HCT116 (cell line): Measurements from ENCODE around the gene CTNND2. TPM values are rescaled to one million over a fixed set of nuclear protein-coding genes. Genes with fewer than 3 reads are reported as not detected.

ENCODE experiments used
- ATAC-seq: fragments of 200-7000 bp; cut with Tn5 transposase; 2 replicates; pipeline ENCODE4 v1.9.1; 2020; ENCODE audit warnings: mild to moderate bottlenecking, moderate library complexity
- BruUV-seq: library from RNA; stranded (reverse); fragments of 400-500 nt; replicated peaks from 2 replicates; lab custom pipeline; 2021; lab: Mats Ljungman, UMichigan
- CTCF ChIA-PET: fragments of 300-600 bp; sonication (Branson Sonifier 250); formaldehyde crosslinking; loops from one replicate; lab custom pipeline; 2021; ENCODE audit warnings: antibody characterized with exemption; lab: Charles Lee
- POLR2A ChIA-PET: fragments of 300-600, 350-600 bp; sonication (Branson Sonifier 250); formaldehyde crosslinking; loops from one replicate; lab custom pipeline; 2021; ENCODE audit warnings: antibody characterized with exemption; lab: Charles Lee
- RAD21 ChIA-PET, 2 experiments: fragments of 300-600 bp; sonication (Branson Sonifier 250); formaldehyde crosslinking; loops; one replicate each; lab custom pipeline; 2023; ENCODE audit warnings: low total read pairs in 2 of 2; ENCODE audit not compliant: uncharacterized antibody in 2 of 2, unreplicated experiment in 2 of 2, low non-redundant PET in 1 of 2; lab: Charles Lee
- DNase-seq: peaks from one replicate; pipeline ENCODE4 v3.0.0-alpha.2; 2010; ENCODE audit warnings: low read depth, low spot score
- H2AFZ ChIP-seq: fragments of 200-600 bp; shearing (Covaris generic), sonication (generic); 2 replicates; pipeline ENCODE4 v1.6.1; 2017; ENCODE audit warnings: low read depth, mixed run types, mixed read lengths, antibody characterized with exemption, low read length; ENCODE audit not compliant: poor library complexity, severe bottlenecking
- H3K27ac ChIP-seq: 2 replicates; pipeline ENCODE4 v1.5.1; 2012; ENCODE audit warnings: low read depth, low read length
- H3K27me3 ChIP-seq: fragments of 200-600 bp; sonication (generic); 2 replicates; pipeline ENCODE4 v1.6.1; 2016; ENCODE audit warnings: mixed run types, low read length, mixed read lengths; ENCODE audit not compliant: insufficient read depth
- H3K36me3 ChIP-seq, 2 experiments: fragments of 200-500 bp in 1 of 2; fragments of 200-600 bp in 1 of 2; sonication (Bioruptor generic) in 1 of 2; sonication (generic) in 1 of 2; 2 replicates each; pipeline versions ENCODE4 v1.5.1 to v1.6.1; 2014 to 2016; ENCODE audit warnings: low read length in 2 of 2, inconsistent platforms in 1 of 2, mixed read lengths in 1 of 2, mixed run types in 1 of 2; ENCODE audit not compliant: insufficient read depth in 2 of 2, control insufficient read depth in 1 of 2
- H3K4me1 ChIP-seq, 2 experiments: fragments of 200-600 bp in 1 of 2; sonication (generic) in 1 of 2; 2 replicates each; pipeline versions ENCODE4 v1.5.1 to v1.6.1; 2012 to 2017; ENCODE audit warnings: low read length in 2 of 2, inconsistent platforms in 1 of 2, mild to moderate bottlenecking in 1 of 2, mixed read lengths in 1 of 2, mixed run types in 1 of 2, moderate library complexity in 1 of 2; ENCODE audit not compliant: insufficient read depth in 2 of 2, control insufficient read depth in 1 of 2
- H3K4me2 ChIP-seq: fragments of 200-600 bp; sonication (generic); 2 replicates; pipeline ENCODE4 v1.6.1; 2017; ENCODE audit warnings: mixed run types, low read length, mixed read lengths
- H3K4me3 ChIP-seq, 2 experiments: fragments of 200-600 bp in 1 of 2; sonication (generic) in 1 of 2; replicated peaks in 1 of 2; 2 replicates each; pipeline ENCODE4 v1.5.1; 2011 to 2016; ENCODE audit warnings: low read length in 2 of 2, control low read depth in 1 of 2, low read depth in 1 of 2, mild to moderate bottlenecking in 1 of 2, mixed read lengths in 1 of 2, mixed run types in 1 of 2
- H3K79me2 ChIP-seq: fragments of 200-600 bp; sonication (generic); 2 replicates; pipeline ENCODE4 v1.6.1; 2017; ENCODE audit warnings: mild to moderate bottlenecking, mixed run types, low read length, moderate library complexity, mixed read lengths; ENCODE audit not compliant: insufficient read depth
- H3K9ac ChIP-seq: fragments of 200-600 bp; sonication (generic); 2 replicates; pipeline ENCODE4 v1.6.1; 2016; ENCODE audit warnings: low read length, mixed read lengths
- H3K9me2 ChIP-seq: fragments of 200-600 bp; sonication (generic), shearing (Covaris generic); 2 replicates; pipeline ENCODE4 v1.6.1; 2017; ENCODE audit warnings: mixed run types, mild to moderate bottlenecking, moderate library complexity; ENCODE audit not compliant: insufficient read depth
- H3K9me3 ChIP-seq, 2 experiments: fragments of 200-500 bp in 1 of 2; fragments of 200-600 bp in 1 of 2; sonication (Bioruptor generic) in 1 of 2; sonication (generic) in 1 of 2; 2 replicates each; pipeline ENCODE4 v1.6.1; 2014 to 2017; ENCODE audit warnings: low read length in 2 of 2, mixed read lengths in 2 of 2, inconsistent platforms in 1 of 2, low read depth in 1 of 2, mild to moderate bottlenecking in 1 of 2, mixed run types in 1 of 2, moderate library complexity in 1 of 2; ENCODE audit not compliant: control insufficient read depth in 1 of 2, insufficient read depth in 1 of 2
- H4K20me1 ChIP-seq: fragments of 200-600 bp; sonication (generic), shearing (Covaris generic); 2 replicates; pipeline ENCODE4 v1.6.1; 2017; ENCODE audit warnings: mixed run types, mild to moderate bottlenecking, moderate library complexity; ENCODE audit not compliant: insufficient read depth
- CBX3 ChIP-seq: IDR thresholded peaks from 2 replicates; pipeline ENCODE4 v1.6.1; 2012; ENCODE audit warnings: low read depth
- CEBPB ChIP-seq: IDR thresholded peaks from 2 replicates; pipeline ENCODE4 v1.6.1; 2012; ENCODE audit warnings: low read depth
- EGR1 ChIP-seq: IDR thresholded peaks from 2 replicates; pipeline ENCODE4 v1.6.1; 2012; ENCODE audit warnings: low read depth
- ELF1 ChIP-seq: IDR thresholded peaks from 2 replicates; pipeline ENCODE4 v1.6.1; 2012; ENCODE audit warnings: low read depth, borderline replicate concordance
- EZH2 ChIP-seq: fragments of 200-600 bp; sonication (generic); IDR thresholded peaks from 2 replicates; pipeline ENCODE4 v1.6.1; 2017; ENCODE audit warnings: antibody characterized with exemption, mixed run types
- EZH2phosphoT487 ChIP-seq: fragments of 200-600 bp; IDR thresholded peaks from 2 replicates; pipeline ENCODE4 v1.6.1; 2018; ENCODE audit warnings: antibody characterized with exemption, borderline replicate concordance
- FOSL1 ChIP-seq: IDR thresholded peaks from 2 replicates; pipeline ENCODE4 v1.6.1; 2012; ENCODE audit warnings: low read depth
- JUND ChIP-seq: IDR thresholded peaks from 2 replicates; pipeline ENCODE4 v1.6.1; 2012
- SIN3A ChIP-seq: IDR thresholded peaks from 2 replicates; pipeline ENCODE4 v1.6.1; 2012; ENCODE audit warnings: low read depth
- TCF7L2 ChIP-seq: IDR thresholded peaks from 2 replicates; pipeline ENCODE4 v1.7.0; 2011; ENCODE audit warnings: borderline replicate concordance, inconsistent platforms; ENCODE audit not compliant: insufficient read depth, insufficient read length; ENCODE audit errors: extremely low read depth
- YY1 ChIP-seq: IDR thresholded peaks from 2 replicates; pipeline ENCODE4 v1.6.1; 2011; ENCODE audit warnings: low read length, low read depth, moderate library complexity, mild to moderate bottlenecking; ENCODE audit not compliant: insufficient replicate concordance; ENCODE audit errors: extremely low read depth
- ZNF274 ChIP-seq: fragments of 200-500 bp; sonication (Bioruptor generic); IDR thresholded peaks from 2 replicates; pipeline ENCODE4 v1.6.1; 2014; ENCODE audit warnings: mild to moderate bottlenecking, low read depth, low read length, inconsistent platforms
- intact Hi-C: fragments of 100-400 bp; cut with micrococcal nuclease; formaldehyde crosslinking; loops from 2 replicates; pipeline ENCODE4 v1.10.0; 2022
- total RNA-seq: library from RNA; stranded (reverse); gene quantifications from one replicate; pipeline ENCODE4 v1.2.1, GENCODE V29; 2021; ENCODE audit not compliant: unreplicated experiment
- TF ChIP-seq, protein P1 (sequence below): IDR thresholded peaks from 2 replicates; pipeline ENCODE4 v1.6.1; 2012
- TF ChIP-seq, protein P2 (sequence below): IDR thresholded peaks from 2 replicates; pipeline ENCODE4 v1.6.1; 2011; ENCODE audit warnings: mild to moderate bottlenecking, low read length, moderate library complexity; ENCODE audit not compliant: insufficient replicate concordance; ENCODE audit errors: extremely low read depth

CTNND2 gene
- total RNA-seq, 1 experiment from 2014 or later: not detected

DNA sequence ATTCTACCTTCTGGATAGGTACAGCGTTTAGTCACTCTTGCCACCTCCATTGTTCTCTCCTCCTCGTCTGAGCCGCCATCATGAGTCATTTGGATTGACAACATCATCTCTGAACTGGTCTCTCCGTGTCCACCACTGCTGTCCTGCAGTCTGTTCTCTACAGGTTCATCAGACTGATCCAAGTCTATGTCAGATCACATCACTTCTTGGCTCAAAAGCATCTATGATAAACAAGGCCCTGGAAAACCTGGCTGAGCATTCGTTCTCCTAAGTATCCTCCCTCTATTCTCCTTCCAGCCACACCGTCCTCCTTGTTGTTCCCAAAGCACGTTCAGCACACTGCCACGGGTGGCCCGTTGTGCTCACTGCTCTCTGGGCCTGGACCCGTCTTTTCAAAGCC, 50.5 kb downstream of the CTNND2 start:
- BruUV-seq: no TSS peak
- no peaks in the 10 kb centered on the region for H4K20me1 ChIP-seq
- no peaks in the 10 kb centered on the region for H3K79me2 ChIP-seq
- H3K9ac ChIP-seq: no peak overlapping the region
- H3K4me1 ChIP-seq: no peaks in the 10 kb centered on the region
- intact Hi-C loops: no loop called here
- no peaks in the 10 kb centered on the region for H3K27me3 ChIP-seq
- no peaks in the 10 kb centered on the region for H3K9me2 ChIP-seq
- ChIA-PET CTCF (no interaction called here), RAD21 (no interaction called here), POLR2A (no interaction called here)
- H2AFZ ChIP-seq: no peak overlapping the region
- ATAC-seq (no peak), DNase-seq (no peak)
- H3K9me3 ChIP-seq: peaks cover 9 to 24% of the 10 kb centered on the region in 2 experiments; a peak in 2 of 4 replicates
- H3K27ac ChIP-seq: no peak overlapping the region
- no peak overlapping the region for H3K4me2 ChIP-seq
- no peak overlapping the region for H3K4me3 ChIP-seq
- TF ChIP-seq EGR1 (no peak), CBX3 (no peak), SIN3A (no peak), EZH2 (no peak), ELF1 (no peak), JUND (no peak), ZNF274 (no peak)
- H3K36me3 ChIP-seq: no peaks in the 10 kb centered on the region

DNA sequence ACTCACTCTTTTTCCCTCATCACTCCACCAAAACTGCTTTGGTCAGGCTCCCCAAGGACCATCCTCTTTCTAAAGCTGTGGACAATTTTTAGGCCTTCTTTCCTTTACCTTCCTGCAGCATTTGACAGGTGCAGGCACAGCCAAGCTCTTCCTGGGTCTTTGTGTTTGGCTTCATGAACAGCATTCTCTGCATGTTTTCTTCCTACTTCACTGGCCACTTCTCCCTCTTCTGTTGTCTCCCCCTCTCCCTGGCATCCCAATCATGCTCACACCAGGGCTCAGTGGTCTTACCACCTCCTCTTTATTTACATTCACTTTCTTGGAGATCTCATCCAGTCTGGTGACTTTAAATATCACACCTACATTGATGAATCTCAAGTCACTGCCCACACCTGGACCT, 51.1 kb downstream of the CTNND2 start:
- H4K20me1 ChIP-seq: no peaks in the 10 kb centered on the region
- no peaks in the 10 kb centered on the region for H3K79me2 ChIP-seq
- intact Hi-C loops: no loop called here
- H3K27ac ChIP-seq: no peak overlapping the region
- H3K4me1 ChIP-seq: no peaks in the 10 kb centered on the region
- H3K4me3 ChIP-seq: no peak overlapping the region
- no peak overlapping the region for H3K4me2 ChIP-seq
- no peaks in the 10 kb centered on the region for H3K9me2 ChIP-seq
- H3K9ac ChIP-seq: no peak overlapping the region
- DNase-seq (no peak), ATAC-seq (no peak)
- ChIA-PET RAD21 (no interaction called here), CTCF (no interaction called here), POLR2A (no interaction called here)
- H2AFZ ChIP-seq: no peak overlapping the region
- TF ChIP-seq TCF7L2 (no peak), CBX3 (no peak), ZNF274 (no peak), EZH2phosphoT487 (no peak), YY1 (no peak), FOSL1 (no peak), CEBPB (no peak), ELF1 (no peak), JUND (no peak)
- TF ChIP-seq, protein P1, sequence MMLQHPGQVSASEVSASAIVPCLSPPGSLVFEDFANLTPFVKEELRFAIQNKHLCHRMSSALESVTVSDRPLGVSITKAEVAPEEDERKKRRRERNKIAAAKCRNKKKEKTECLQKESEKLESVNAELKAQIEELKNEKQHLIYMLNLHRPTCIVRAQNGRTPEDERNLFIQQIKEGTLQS: no peak
- TF ChIP-seq, protein P2, sequence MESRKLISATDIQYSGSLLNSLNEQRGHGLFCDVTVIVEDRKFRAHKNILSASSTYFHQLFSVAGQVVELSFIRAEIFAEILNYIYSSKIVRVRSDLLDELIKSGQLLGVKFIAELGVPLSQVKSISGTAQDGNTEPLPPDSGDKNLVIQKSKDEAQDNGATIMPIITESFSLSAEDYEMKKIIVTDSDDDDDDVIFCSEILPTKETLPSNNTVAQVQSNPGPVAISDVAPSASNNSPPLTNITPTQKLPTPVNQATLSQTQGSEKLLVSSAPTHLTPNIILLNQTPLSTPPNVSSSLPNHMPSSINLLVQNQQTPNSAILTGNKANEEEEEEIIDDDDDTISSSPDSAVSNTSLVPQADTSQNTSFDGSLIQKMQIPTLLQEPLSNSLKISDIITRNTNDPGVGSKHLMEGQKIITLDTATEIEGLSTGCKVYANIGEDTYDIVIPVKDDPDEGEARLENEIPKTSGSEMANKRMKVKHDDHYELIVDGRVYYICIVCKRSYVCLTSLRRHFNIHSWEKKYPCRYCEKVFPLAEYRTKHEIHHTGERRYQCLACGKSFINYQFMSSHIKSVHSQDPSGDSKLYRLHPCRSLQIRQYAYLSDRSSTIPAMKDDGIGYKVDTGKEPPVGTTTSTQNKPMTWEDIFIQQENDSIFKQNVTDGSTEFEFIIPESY: no peak
- H3K9me3 ChIP-seq: peaks cover 9 to 24% of the 10 kb centered on the region in 2 experiments; a peak in 2 of 4 replicates
- H3K36me3 ChIP-seq: no peaks in the 10 kb centered on the region
- no peaks in the 10 kb centered on the region for H3K27me3 ChIP-seq
- BruUV-seq: no TSS peak
